GM18870 (cell line): ENCODE results near the gene ASAP2.
"Not testable (repeated sequence)": the region's sequence is repeated elsewhere in the genome, so short reads cannot be mapped to it uniquely, and the experiment has no call there.

ENCODE experiments used
- ATAC-seq: cut with Tn5 transposase; IDR thresholded peaks from one replicate; pipeline ENCODE4 v1.9.1; 2021; ENCODE audit warnings: moderate library complexity; ENCODE audit not compliant: unreplicated experiment

ASAP2 gene

GRCh38 chr2:9250091-9250490, 43.5 kb downstream of the ASAP2 start:
- no peak for ATAC-seq

- ATAC-seq: no peak
Observed at GRCh38 chr2:9250498-9251153, 44.0 kb downstream of the ASAP2 start.

GRCh38 chr2:9251154-9252001, 44.8 kb downstream of the ASAP2 start:
- no peak for ATAC-seq

- no peak for ATAC-seq
Observed at GRCh38 chr2:9252002-9252357, 45.4 kb downstream of the ASAP2 start.

- no peak for ATAC-seq
Observed at GRCh38 chr2:9255416-9255815, 48.8 kb downstream of the ASAP2 start.

- no peak for ATAC-seq
Observed at GRCh38 chr2:9256147-9256546, 49.5 kb downstream of the ASAP2 start.

- ATAC-seq: no peak
Observed at GRCh38 chr2:9256570-9257043, 50.0 kb downstream of the ASAP2 start.

- ATAC-seq: no peak
Observed at GRCh38 chr2:9258501-9258900, 51.9 kb downstream of the ASAP2 start.

- ATAC-seq: no peak
Observed at GRCh38 chr2:9258953-9259399, 52.4 kb downstream of the ASAP2 start.

- ATAC-seq: no peak
Observed at GRCh38 chr2:9260464-9260918, 53.9 kb downstream of the ASAP2 start.

GRCh38 chr2:9261231-9261883, 54.7 kb downstream of the ASAP2 start:
- ATAC-seq: no peak

GRCh38 chr2:9262671-9263171, 56.1 kb downstream of the ASAP2 start:
- ATAC-seq: no peak

- ATAC-seq: no peak
Observed at GRCh38 chr2:9263428-9263827, 56.8 kb downstream of the ASAP2 start.

GRCh38 chr2:9264301-9264700, 57.7 kb downstream of the ASAP2 start:
- no peak for ATAC-seq

GRCh38 chr2:9266711-9267110, 60.1 kb downstream of the ASAP2 start:
- no peak for ATAC-seq

- ATAC-seq: not testable (repeated sequence)
Observed at GRCh38 chr2:9267286-9267685, 60.7 kb downstream of the ASAP2 start.

- ATAC-seq: no peak
Observed at GRCh38 chr2:9268301-9269080, 61.9 kb downstream of the ASAP2 start.

- ATAC-seq: no peak
Observed at GRCh38 chr2:9269295-9269694, 62.7 kb downstream of the ASAP2 start.

GRCh38 chr2:9269695-9270360, 63.2 kb downstream of the ASAP2 start:
- ATAC-seq: no peak

- no peak for ATAC-seq
Observed at GRCh38 chr2:9271091-9271490, 64.5 kb downstream of the ASAP2 start.
